K562 (cell line): ENCODE data around the gene CRCP. TPM values are rescaled to one million over a fixed set of nuclear protein-coding genes. Genes with fewer than 3 reads are reported as not detected.

Source experiments
- ATAC-seq: fragments of 200-7000 bp; cut with Tn5 transposase; 3 replicates; pipeline ENCODE4 v1.9.1; 2020; ENCODE audit warnings: moderate library complexity
- BruUV-seq: library from RNA; stranded (reverse); fragments of 400-500 nt; replicated peaks from 2 replicates; lab custom pipeline; 2021; lab: Mats Ljungman, UMichigan
- CTCF ChIA-PET: fragments of 300-600 bp; formaldehyde crosslinking; extraction: SDS; loops from one replicate; lab custom pipeline; 2021; ENCODE audit warnings: low intra/inter-chr PET ratio; lab: Yijun Ruan, JAX
- POLR2A ChIA-PET: fragments of 300-600, 350-650 bp; sonication (Branson Sonifier 250); formaldehyde crosslinking; extraction: SDS; loops from one replicate; lab custom pipeline; 2021; ENCODE audit warnings: antibody characterized with exemption, inconsistent platforms; lab: Yijun Ruan, JAX
- DNase-seq, 4 experiments: peaks; one replicate each; pipeline versions ENCODE4 v3.0.0 to v3.0.0-alpha.2; 2011 to 2018; ENCODE audit warnings: low spot score in 3 of 4, mixed read lengths in 3 of 4; ENCODE audit errors: extremely low read depth in 1 of 4
- FAIRE-seq: peaks from 2 replicates; lab custom pipeline; 2011; peaks lifted over from hg19 to GRCh38; lab: Jason Lieb, UNC
- H2AFZ ChIP-seq: 2 replicates; pipeline ENCODE4 v1.6.0; 2011; ENCODE audit warnings: low read depth, low read length, control low read depth, inconsistent platforms
- H3K27ac ChIP-seq: fragments of 200-600 bp; 3 replicates; pipeline ENCODE4 v1.8.0; 2011; ENCODE audit warnings: low read depth, mild to moderate bottlenecking, control low read depth, inconsistent platforms, low read length, moderate library complexity, mixed read lengths; ENCODE audit errors: extremely low read depth
- H3K27me3 ChIP-seq, 2 experiments: fragments of 300-600 bp in 1 of 2; 2 replicates in 1 of 2; 3 replicates in 1 of 2; pipeline versions ENCODE4 v1.6.0 to v1.8.0; 2011; ENCODE audit warnings: inconsistent platforms in 2 of 2, low read length in 2 of 2, mild to moderate bottlenecking in 1 of 2, mixed read lengths in 1 of 2, moderate library complexity in 1 of 2; ENCODE audit not compliant: control insufficient read depth in 2 of 2, insufficient read depth in 2 of 2
- H3K36me3 ChIP-seq: fragments of 300-600 bp; 3 replicates; pipeline ENCODE4 v1.8.0; 2011; ENCODE audit warnings: mild to moderate bottlenecking, low read length, inconsistent platforms; ENCODE audit not compliant: control insufficient read depth, insufficient read depth
- H3K4me1 ChIP-seq, 2 experiments: fragments of 200-600 bp in 1 of 2; replicated peaks in 1 of 2; 2 replicates in 1 of 2; 3 replicates in 1 of 2; pipeline versions ENCODE4 v1.5.1 to v1.8.0; 2011; ENCODE audit warnings: inconsistent platforms in 2 of 2, low read length in 2 of 2, mild to moderate bottlenecking in 1 of 2, mixed read lengths in 1 of 2, moderate library complexity in 1 of 2; ENCODE audit not compliant: control insufficient read depth in 2 of 2, insufficient read depth in 2 of 2
- H3K4me2 ChIP-seq: 2 replicates; pipeline ENCODE4 v1.6.1; 2011; ENCODE audit warnings: low read length, control low read depth, inconsistent platforms, mixed read lengths; ENCODE audit not compliant: insufficient read depth
- H3K4me3 ChIP-seq: fragments of 200-600 bp; sonication (generic), shearing (Covaris generic); 2 replicates; pipeline ENCODE4 v1.5.1; 2016; ENCODE audit warnings: control low read depth, inconsistent platforms
- H3K79me2 ChIP-seq: fragments of 200-600 bp; 3 replicates; pipeline ENCODE4 v1.8.0; 2011; ENCODE audit warnings: low read length, inconsistent platforms; ENCODE audit not compliant: control insufficient read depth, insufficient read depth
- H3K9ac ChIP-seq, 2 experiments: 2 replicates each; pipeline versions ENCODE4 v1.6.0 to v1.6.1; 2011; ENCODE audit warnings: low read depth in 2 of 2, low read length in 2 of 2, control low read depth in 1 of 2, inconsistent platforms in 1 of 2, mild to moderate bottlenecking in 1 of 2, mixed read lengths in 1 of 2; ENCODE audit not compliant: insufficient read depth in 1 of 2
- H3K9me1 ChIP-seq: one replicate; pipeline ENCODE4 v1.6.0; 2011; ENCODE audit warnings: inconsistent platforms, mild to moderate bottlenecking, low read length, moderate library complexity; ENCODE audit not compliant: control insufficient read depth, insufficient read depth
- H3K9me3 ChIP-seq: replicated peaks from 2 replicates; pipeline ENCODE4 v1.5.1; 2011; ENCODE audit warnings: low read depth, low read length, inconsistent platforms; ENCODE audit not compliant: control insufficient read depth, insufficient read depth
- H4K20me1 ChIP-seq: replicated peaks from 2 replicates; pipeline ENCODE4 v1.6.1; 2011; ENCODE audit warnings: low read length, inconsistent platforms, mixed read lengths; ENCODE audit not compliant: control insufficient read depth, insufficient read depth
- RAD51 ChIP-seq: fragments of 450-650 bp; IDR thresholded peaks from 2 replicates; pipeline ENCODE4 v1.7.1; 2016; ENCODE audit warnings: low read depth, mild to moderate bottlenecking, borderline replicate concordance
- SAFB ChIP-seq: fragments of 200-400 bp; formaldehyde crosslinking; IDR thresholded peaks from 2 replicates; pipeline ENCODE4 v1.6.1; 2017; ENCODE audit warnings: low read depth, low read length, borderline replicate concordance
- SIN3B ChIP-seq: fragments of 450-650 bp; IDR thresholded peaks from 2 replicates; pipeline ENCODE4 v1.6.1; 2017; ENCODE audit warnings: low read depth, mild to moderate bottlenecking, moderate library complexity
- ZBTB5 ChIP-seq: fragments of 450-650 bp; IDR thresholded peaks from 2 replicates; pipeline ENCODE4 v1.6.1; 2017; ENCODE audit warnings: antibody characterized with exemption
- ZNF324 ChIP-seq: fragments of 250-450 bp; sonication (Bioruptor Pico); IDR thresholded peaks from 2 replicates; pipeline ENCODE4 v1.4.0; 2020; ENCODE audit warnings: mild to moderate bottlenecking
- ZNF408 ChIP-seq: fragments of 250-450 bp; sonication (Bioruptor Pico); IDR thresholded peaks from 2 replicates; pipeline ENCODE4 v1.4.0; 2020; ENCODE audit warnings: low read depth, mild to moderate bottlenecking, moderate library complexity
- ZNF449 ChIP-seq: fragments of 250-450 bp; sonication (Bioruptor Pico); IDR thresholded peaks from 2 replicates; pipeline ENCODE4 v1.8.0; 2022; ENCODE audit warnings: moderate library complexity, mild to moderate bottlenecking, inconsistent platforms
- ZNF639 ChIP-seq, 2 experiments: fragments of 200-800 bp in 1 of 2; sonication (Bioruptor generic) in 1 of 2; sonication (generic) in 1 of 2; formaldehyde crosslinking in 1 of 2; IDR thresholded peaks in 1 of 2; conservative IDR thresholded peaks in 1 of 2; 2 replicates each; pipeline versions ENCODE4 v1.5.0 to v1.6.1; 2016 to 2020; ENCODE audit warnings: missing compliant biosample characterization in 1 of 2, missing genetic modification characterization in 1 of 2, missing genetic modification reagents in 1 of 2
- WGBS: fragments of 100-300 bp; shearing (Covaris generic); methylation state at CpG from one replicate; pipeline ENCODE4 v1.1.6; 2016; ENCODE audit warnings: low coverage, mixed read lengths; ENCODE audit not compliant: insufficient coverage; ENCODE audit errors: missing lambda C conversion rate; 5-methylcytosine and 5-hydroxymethylcytosine counted together
- in situ Hi-C: fragments of 300-500 bp; cut with MboI; formaldehyde crosslinking; loops from 4 replicates; pipeline ENCODE4 v1.15.0; 2018; ENCODE audit warnings: inconsistent platforms, mixed read lengths
- intact Hi-C: fragments of 100-400 bp; cut with micrococcal nuclease; formaldehyde crosslinking; loops from 2 replicates; pipeline ENCODE4 v1.14.2; 2022
- polyA plus RNA-seq, 8 experiments: library from polyadenylated mRNA; depleted of rRNA in 4 of 8; stranded (reverse) in 5 of 8; unstranded in 3 of 8; fragments of >200 nt; fragmentation: Nextera tagmentation in 2 of 8; fragmentation: Illumina TruSeq in 1 of 8; extraction: Ambion mirVana in 2 of 8; extraction: Trizol in 1 of 8; gene quantifications; 2 replicates each; pipeline versions ENCODE4 v1.2.1 to v1.2.3, GENCODE V29; 2011 to 2014; ENCODE audit warnings: inconsistent platforms in 1 of 8, missing spikeins in 1 of 8
- total RNA-seq, 7 experiments: library from RNA; depleted of rRNA in 6 of 7; stranded (reverse); fragments of >200 nt in 6 of 7; fragmentation: Illumina TruSeq in 2 of 7; extraction: Trizol in 2 of 7; gene quantifications; 2 replicates each; pipeline versions ENCODE4 v1.2.1 to v1.2.3, GENCODE V29; 2011 to 2021; ENCODE audit warnings: low replicate concordance in 1 of 7
- TF ChIP-seq, protein P1 (sequence below): fragments of 450-650 bp; formaldehyde crosslinking; IDR thresholded peaks from 2 replicates; pipeline ENCODE4 v1.4.0; 2022; ENCODE audit warnings: missing genetic modification characterization

CRCP gene
- total and polyA plus RNA-seq, 9 of the 15 experiments (the other 6 are each of a cell fraction or from before 2014, with no cell fraction given): 22.1 to 58.3 (median 43.4) TPM

DNA sequence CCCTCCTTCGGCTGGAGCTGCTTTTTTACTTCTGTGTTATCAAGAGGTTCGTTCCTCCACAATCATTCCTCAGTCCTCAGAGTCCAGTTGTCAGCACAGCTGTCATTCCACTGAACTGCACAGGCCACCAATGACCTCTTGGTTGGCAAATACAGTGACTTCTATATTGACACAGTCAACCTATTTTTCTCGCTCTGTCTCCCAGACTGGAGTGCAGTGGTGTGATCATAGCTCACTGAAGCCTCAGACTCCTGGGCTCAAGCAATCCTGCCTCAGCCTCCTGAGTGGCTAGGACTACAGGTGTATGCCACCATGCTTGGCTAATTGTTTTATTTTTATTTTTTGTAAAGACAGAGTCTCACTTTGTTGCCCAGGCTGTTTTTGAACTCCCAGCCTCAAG, 27.7 kb downstream of the CRCP start:
- DNase-seq: no peak
- in situ Hi-C loops: no loop called here
- ATAC-seq: no peak
- FAIRE-seq: no peak
- Histone ChIP-seq H3K4me1 (no peaks in the 10 kb centered on the region), H3K4me3 (no peak overlapping the region), H3K9me3 (no peaks in the 10 kb centered on the region), H4K20me1 (peaks cover 4% of the 10 kb centered on the region; the same call in 1 of the 2 replicates), H3K4me2 (no peak overlapping the region), H3K9ac (no peak overlapping the region), H3K79me2 (peaks cover 33% of the 10 kb centered on the region), H2AFZ (no peak overlapping the region), H3K27ac (no peak overlapping the region), H3K9me1 (peaks cover 3% of the 10 kb centered on the region), H3K27me3 (no peaks in the 10 kb centered on the region), H3K36me3 (peaks cover 94% of the 10 kb centered on the region)
- intact Hi-C loops: no loop called here
- CTCF ChIA-PET: no interaction called here
- TF ChIP-seq SIN3B: no peak
- no TSS peak for BruUV-seq
- 96% methylated on average over 3 of the region's 3 CpGs for whole genome bisulfite sequencing
- POLR2A ChIA-PET: no interaction called here

DNA sequence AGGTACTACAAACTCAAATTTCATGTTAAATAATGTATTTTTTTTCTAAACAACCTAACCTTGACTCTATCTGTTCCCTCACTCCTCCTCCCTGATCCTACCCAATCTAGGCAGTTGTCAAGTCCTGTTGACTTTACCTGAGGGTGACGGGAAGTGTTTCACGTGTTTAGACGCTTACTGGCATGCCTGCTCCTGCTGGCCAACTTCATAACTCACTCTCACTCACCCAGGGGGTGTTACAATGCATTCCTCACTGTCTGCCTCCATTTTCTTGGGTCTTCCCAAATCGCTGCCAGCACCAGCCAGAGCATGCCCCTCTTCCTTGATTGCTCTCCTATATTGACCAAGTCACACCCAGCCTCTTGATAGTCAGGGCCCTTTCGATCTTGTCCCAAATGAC, 28.3 kb downstream of the CRCP start:
- Histone ChIP-seq H3K9ac (no peak overlapping the region), H2AFZ (no peak overlapping the region), H3K4me2 (no peak overlapping the region), H3K4me1 (no peaks in the 10 kb centered on the region), H4K20me1 (peaks cover 4% of the 10 kb centered on the region; the same call in 1 of the 2 replicates), H3K79me2 (peaks cover 29% of the 10 kb centered on the region), H3K36me3 (peaks cover 94% of the 10 kb centered on the region), H3K27ac (no peak overlapping the region), H3K9me3 (no peaks in the 10 kb centered on the region), H3K9me1 (peaks cover 3% of the 10 kb centered on the region), H3K27me3 (no peaks in the 10 kb centered on the region), H3K4me3 (no peak overlapping the region)
- ChIA-PET CTCF (no interaction called here), POLR2A (interaction anchor here (0.6 kb wide), 1 partner anchor 22 kb away, joined by 3 read pairs; no protein-coding TSS in a partner anchor)
- intact Hi-C loops: no loop called here
- DNase-seq (no peak), ATAC-seq (no peak), FAIRE-seq (no peak)
- 88% methylated on average over 5 of the region's 5 CpGs for WGBS
- BruUV-seq: no TSS peak
- in situ Hi-C loops: no loop called here
- TF ChIP-seq ZNF449 (CRISPR knock-in tag): no peak
- TF ChIP-seq, protein P1, sequence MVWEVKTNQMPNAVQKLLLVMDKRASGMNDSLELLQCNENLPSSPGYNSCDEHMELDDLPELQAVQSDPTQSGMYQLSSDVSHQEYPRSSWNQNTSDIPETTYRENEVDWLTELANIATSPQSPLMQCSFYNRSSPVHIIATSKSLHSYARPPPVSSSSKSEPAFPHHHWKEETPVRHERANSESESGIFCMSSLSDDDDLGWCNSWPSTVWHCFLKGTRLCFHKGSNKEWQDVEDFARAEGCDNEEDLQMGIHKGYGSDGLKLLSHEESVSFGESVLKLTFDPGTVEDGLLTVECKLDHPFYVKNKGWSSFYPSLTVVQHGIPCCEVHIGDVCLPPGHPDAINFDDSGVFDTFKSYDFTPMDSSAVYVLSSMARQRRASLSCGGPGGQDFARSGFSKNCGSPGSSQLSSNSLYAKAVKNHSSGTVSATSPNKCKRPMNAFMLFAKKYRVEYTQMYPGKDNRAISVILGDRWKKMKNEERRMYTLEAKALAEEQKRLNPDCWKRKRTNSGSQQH (CRISPR knock-in tag): no peak
- no peak for TF ChIP-seq SAFB
- TF ChIP-seq ZNF408: no peak
- TF ChIP-seq RAD51: no peak
- TF ChIP-seq ZNF324 (CRISPR knock-in tag): no peak
- no peak for TF ChIP-seq ZNF639 (CRISPR knock-in tag; conservative IDR thresholded peaks at IDR 0.05 in 1 of 2, IDR thresholded peaks at IDR 0.05 in 1 of 2)
- no peak for TF ChIP-seq ZBTB5
